Upper lobe of right lung (tissue), 1 donor: Measurements from ENCODE around the gene ACER3. TPM values are rescaled to one million over a fixed set of nuclear protein-coding genes. Genes with fewer than 3 reads are reported as not detected.

ENCODE experiments used
- ATAC-seq: fragments of 200-7000 bp; cut with Tn5 transposase; one replicate; pipeline ENCODE4 v1.9.1; 2020; ENCODE audit warnings: mild to moderate bottlenecking, moderate library complexity
- DNase-seq: peaks from one replicate; pipeline ENCODE4 v3.0.0-alpha.2; 2020
- H3K27ac ChIP-seq: fragments of 200-600 bp; one replicate; pipeline ENCODE4 v1.8.0; 2022
- H3K27me3 ChIP-seq: fragments of 200-600 bp; one replicate; pipeline ENCODE4 v1.8.0; 2022; ENCODE audit warnings: mild to moderate bottlenecking
- H3K36me3 ChIP-seq: fragments of 200-600 bp; one replicate; pipeline ENCODE4 v1.8.0; 2022
- H3K4me1 ChIP-seq: fragments of 200-600 bp; one replicate; pipeline ENCODE4 v1.8.0; 2022
- H3K4me3 ChIP-seq: fragments of 200-600 bp; one replicate; pipeline ENCODE4 v1.8.0; 2022; ENCODE audit warnings: mild to moderate bottlenecking
- H3K9me3 ChIP-seq: fragments of 200-600 bp; one replicate; pipeline ENCODE4 v1.8.0; 2022
- CTCF ChIP-seq: fragments of 200-600 bp; IDR thresholded peaks from one replicate; pipeline ENCODE4 v1.8.0; 2022; ENCODE audit warnings: antibody characterized with exemption
- intact Hi-C: fragments of 100-400 bp; cut with DNase I; formaldehyde crosslinking; loops from one replicate; pipeline ENCODE4 v1.11.0; 2022
- total RNA-seq: library from RNA; stranded (reverse); fragmentation: NEBNext Ultra II Directional; extraction: Animal tissue kit (Norgen Biotek cat#: 25700); gene quantifications from one replicate; pipeline ENCODE4 v1.2.1, GENCODE V29; 2021
- donor health status: DM: no; HTN: yes; CAD: no; lungs with severe emphysema.

ACER3 gene
- total RNA-seq, 1 donor from 2014 or later = 42.2 TPM

- DNase-seq (no peak), ATAC-seq (peak; percentile 45)
- H3K9me3 ChIP-seq = peaks cover 7% of the 10 kb centered on the region
- H3K27ac ChIP-seq = peak overlapping the region; percentile 38
- peaks cover 3% of the 10 kb centered on the region for H3K4me1 ChIP-seq
- H3K27me3 ChIP-seq = no peaks in the 10 kb centered on the region
- peak overlapping the region; percentile 11 for H3K4me3 ChIP-seq
- TF ChIP-seq CTCF = no peak
- intact Hi-C loops = loop anchor here (10.0 kb wide), 1 partner anchor 106 kb away; no protein-coding TSS in a partner anchor
- no peaks in the 10 kb centered on the region for H3K36me3 ChIP-seq
Measured at GRCh38 chr11:76910620-76911414, 50.1 kb downstream of the ACER3 start.

GRCh38 chr11:76911415-76911808 lies 50.7 kb downstream of the ACER3 start:
- Histone ChIP-seq H3K36me3 (no peaks in the 10 kb centered on the region), H3K9me3 (peaks cover 3% of the 10 kb centered on the region), H3K4me3 (no peak overlapping the region), H3K4me1 (peaks cover 3% of the 10 kb centered on the region), H3K27me3 (no peaks in the 10 kb centered on the region), H3K27ac (peak overlapping the region; percentile 38)
- ATAC-seq = no peak
- DNase-seq = no peak
- TF ChIP-seq CTCF = no peak
- intact Hi-C loops = loop anchor here (10.0 kb wide), 1 partner anchor 107 kb away; no protein-coding TSS in a partner anchor

GRCh38 chr11:76916712-76917111 lies 56.0 kb downstream of the ACER3 start:
- Histone ChIP-seq H3K4me3 (no peak overlapping the region), H3K36me3 (no peaks in the 10 kb centered on the region), H3K9me3 (no peaks in the 10 kb centered on the region), H3K27me3 (no peaks in the 10 kb centered on the region), H3K4me1 (peaks cover 5% of the 10 kb centered on the region), H3K27ac (no peak overlapping the region)
- ATAC-seq = no peak
- intact Hi-C loops = loop anchor here (10.0 kb wide), 1 partner anchor 112 kb away; no protein-coding TSS in a partner anchor
- no peak for DNase-seq
- no peak for TF ChIP-seq CTCF

- Histone ChIP-seq H3K36me3 (no peaks in the 10 kb centered on the region), H3K9me3 (no peaks in the 10 kb centered on the region), H3K4me3 (peak overlapping the region; percentile 12), H3K4me1 (peaks cover 5% of the 10 kb centered on the region), H3K27me3 (no peaks in the 10 kb centered on the region), H3K27ac (no peak overlapping the region)
- intact Hi-C loops = loop anchor here (10.0 kb wide), 1 partner anchor 114 kb away; no protein-coding TSS in a partner anchor
- peak; percentile 70 for TF ChIP-seq CTCF
- ATAC-seq (peak; percentile 84), DNase-seq (no peak)
Measured at GRCh38 chr11:76918941-76919386, 58.2 kb downstream of the ACER3 start.

- intact Hi-C loops = loop anchor here (10.0 kb wide), 1 partner anchor 115 kb away; no protein-coding TSS in a partner anchor
- Histone ChIP-seq H3K4me3 (no peak overlapping the region), H3K9me3 (no peaks in the 10 kb centered on the region), H3K36me3 (no peaks in the 10 kb centered on the region), H3K4me1 (peaks cover 5% of the 10 kb centered on the region), H3K27ac (no peak overlapping the region), H3K27me3 (no peaks in the 10 kb centered on the region)
- no peak for ATAC-seq
- TF ChIP-seq CTCF = no peak
- DNase-seq = no peak
Measured at GRCh38 chr11:76919467-76919866, 58.7 kb downstream of the ACER3 start.
